Measurements from ENCODE around the gene MLF2. TPM values are rescaled to one million over a fixed set of nuclear protein-coding genes. Genes with fewer than 3 reads are reported as not detected.
A peak's percentile ranks its signal among the peaks of the same experiment; 100 is the strongest.

MLF2 gene
- total and polyA plus RNA-seq, 9 of the 15 experiments (the other 6 are each of a cell fraction or from before 2014, with no cell fraction given): 11.4 to 190 (median 139) TPM

- TF ChIP-seq E2F8 (IDR thresholded peaks at IDR 0.05; ENCODE audit: low read depth, partially characterized antibody) (peak; percentile 39), USF2 (CRISPR knock-in tag; IDR thresholded peaks at IDR 0.05) (no peak), KLF16 (IDR thresholded peaks at IDR 0.05) (peak; percentile 55; the same call in 1 of the 2 replicates), SIN3A (IDR thresholded peaks at IDR 0.05; ENCODE audit: borderline replicate concordance in 2 of 2, control insufficient read depth in 1 of 2, low read depth in 2 of 2, low read length in 2 of 2) (peak in 1 of 2 experiments; percentile 30; a peak in 1 of 4 replicates), GTF3C2 (IDR thresholded peaks at IDR 0.05; ENCODE audit: borderline replicate concordance, extremely low read depth, insufficient read length) (no peak), SUPT5H (IDR thresholded peaks at IDR 0.05) (peak; percentile 35; the same call in 1 of the 2 replicates), MYC (IDR thresholded peaks at IDR 0.05; ENCODE audit: low read depth, low read length) (peak; percentile 73; the same call in 1 of the 2 replicates), MYC (CRISPR knock-in tag; IDR thresholded peaks at IDR 0.05; ENCODE audit: borderline replicate concordance, low read depth) (no peak), ZNF507 (tag; conservative IDR thresholded peaks at IDR 0.05) (no peak), RB1 (IDR thresholded peaks at IDR 0.05; ENCODE audit: low read depth) (peak; percentile 73; the same call in 1 of the 2 replicates), GATA2 (CRISPR knock-in tag; IDR thresholded peaks at IDR 0.05) (no peak), HDAC1 (IDR thresholded peaks at IDR 0.05) (peak in 1 of 2 experiments; percentile 94; a peak in 2 of 4 replicates), DEAF1 (CRISPR knock-in tag; IDR thresholded peaks at IDR 0.05) (peak; percentile 89), GABPB1 (CRISPR knock-in tag; IDR thresholded peaks at IDR 0.05) (no peak), ZNF707 (CRISPR knock-in tag; conservative IDR thresholded peaks at IDR 0.05) (no peak), ZNF143 (CRISPR knock-in tag; IDR thresholded peaks at IDR 0.05) (0 out of 2 replicates have a peak, but pooled peaks have one; percentile 33)
Measured at GRCh38 chr12:6778574-6779550, 25.9 kb upstream of the MLF2 start (continued).

Measured in K562 (cell line).